Right lobe of liver (tissue), 6 donors: ENCODE results near the gene ST3GAL5. TPM values are rescaled to one million over a fixed set of nuclear protein-coding genes. Genes with fewer than 3 reads are reported as not detected.

Experiments used
- ATAC-seq, 4 donors: fragments of 200-7000 bp; cut with Tn5 transposase; one replicate each; pipeline ENCODE4 v1.9.1; 2020; ENCODE audit warnings: mild to moderate bottlenecking in 4 of 4, moderate library complexity in 4 of 4
- DNase-seq, 3 donors: peaks; one replicate each; pipeline ENCODE4 v3.0.0-alpha.2; 2020
- H3K27ac ChIP-seq, 3 donors: fragments of 200-600 bp; one replicate each; pipeline ENCODE4 v1.8.0; 2022
- H3K27me3 ChIP-seq, 2 donors: fragments of 200-600 bp; one replicate each; pipeline ENCODE4 v1.8.0; 2022
- H3K36me3 ChIP-seq, 4 donors: fragments of 200-600 bp; sonication (generic) in 1 of 4; one replicate each; pipeline versions ENCODE4 v1.5.1 to v1.8.0; 2017 to 2022; ENCODE audit warnings: control low read depth in 1 of 4
- H3K4me1 ChIP-seq, 4 donors: fragments of 200-600 bp; sonication (generic) in 1 of 4; one replicate each; pipeline versions ENCODE4 v1.5.1 to v1.8.0; 2017 to 2022; ENCODE audit warnings: control low read depth in 1 of 4
- H3K4me3 ChIP-seq, 3 donors: fragments of 200-600 bp; one replicate each; pipeline ENCODE4 v1.8.0; 2022
- H3K9me3 ChIP-seq, 4 donors: fragments of 200-600 bp; sonication (generic) in 1 of 4; one replicate each; pipeline versions ENCODE4 v1.5.1 to v1.8.0; 2017 to 2022; ENCODE audit warnings: control low read depth in 1 of 4
- CTCF ChIP-seq, 4 donors: fragments of 200-600 bp in 3 of 4; fragments of 450-650 bp in 1 of 4; IDR thresholded peaks; one replicate each; pipeline versions ENCODE4 v1.5.1 to v1.8.0; 2016 to 2022; ENCODE audit warnings: antibody characterized with exemption in 4 of 4, mild to moderate bottlenecking in 2 of 4
- POLR2A ChIP-seq: fragments of 450-650 bp; IDR thresholded peaks from one replicate; pipeline ENCODE4 v1.6.1; 2017; ENCODE audit warnings: antibody characterized with exemption, mild to moderate bottlenecking
- WGBS: methylation state at CpG from one replicate; pipeline ENCODE4 v1.1.6; 2018; ENCODE audit warnings: low coverage, low lambda C conversion rate; ENCODE audit not compliant: insufficient coverage; ENCODE audit errors: missing lambda C conversion rate; 5-methylcytosine and 5-hydroxymethylcytosine counted together
- intact Hi-C, 2 donors: fragments of 100-400 bp; cut with DNase I; formaldehyde crosslinking; loops; one replicate each; pipeline versions ENCODE4 v1.11.2 to v1.14.1; 2022
- total RNA-seq, 6 experiments: library from RNA; depleted of rRNA in 2 of 6; stranded (reverse); fragments of >200 nt in 2 of 6; fragmentation: NEBNext Ultra II Directional in 3 of 6; extraction: Animal tissue kit (Norgen Biotek cat#: 25700) in 3 of 6; gene quantifications; one replicate each; pipeline versions ENCODE4 v1.1.0 to v1.2.4, GENCODE V29; 2016 to 2023
- donor health status: DM: no; HTN: yes; CAD: no.
- donor health status: DM: no; HTN: no; CAD: no.
- donor health status: DM: no; HTN: no; CAD: no.
- donor health status: DM: no; HTN: yes; CAD: no.
- donor health status: DM: no; HTN: yes; CAD: no.

Gene ST3GAL5
- total RNA-seq, 6 experiments from 2014 or later: 8.6 to 22.2 (median 10.9) TPM

- Histone ChIP-seq H3K36me3 (peaks cover 0 to under 1% (median 0%) of the 10 kb centered on the region in 4 donors), H3K27me3 (no peaks in the 10 kb centered on the region), H3K4me3 (no peak overlapping the region), H3K27ac (peak overlapping the region; percentile 45 to 75 (median 50)), H3K9me3 (no peaks in the 10 kb centered on the region), H3K4me1 (peaks cover 0 to 61% (median 27%) of the 10 kb centered on the region in 4 donors)
- no peak for TF ChIP-seq POLR2A
- no peak for TF ChIP-seq CTCF (IDR thresholded peaks at IDR 0.05)
- intact Hi-C loops: no loop called here
- ATAC-seq: no peak
- WGBS: 33% methylated on average over 1 of the region's 14 CpGs
- peak in 1 of 3 donors; percentile 53 for DNase-seq
Observed at GRCh38 chr2:85794491-85795121, 94.2 kb downstream of the ST3GAL5 start.

- TF ChIP-seq POLR2A: peak; percentile 41
- no peak for TF ChIP-seq CTCF (IDR thresholded peaks at IDR 0.05)
- Histone ChIP-seq H3K4me1 (peaks cover 0 to 59% (median 25%) of the 10 kb centered on the region in 4 donors), H3K9me3 (no peaks in the 10 kb centered on the region), H3K27ac (peak overlapping the region; percentile 45 to 75 (median 50)), H3K27me3 (no peaks in the 10 kb centered on the region), H3K36me3 (peaks cover 0 to 5% (median 0%) of the 10 kb centered on the region in 4 donors), H3K4me3 (no peak overlapping the region)
- 49% methylated on average over 2 of the region's 3 CpGs for WGBS
- intact Hi-C loops: no loop called here
- DNase-seq: peak in 1 of 3 donors; percentile 10
- ATAC-seq: peak; percentile 29 to 74 (median 52)
Observed at GRCh38 chr2:85794038-85794441, 94.8 kb downstream of the ST3GAL5 start.

- DNase-seq (no peak), ATAC-seq (no peak)
- no peaks in the 10 kb centered on the region for H3K27me3 ChIP-seq
- intact Hi-C loops: no loop called here
- H3K9me3 ChIP-seq: no peaks in the 10 kb centered on the region
- no peak overlapping the region for H3K4me3 ChIP-seq
- no peak for TF ChIP-seq CTCF (IDR thresholded peaks at IDR 0.05)
- TF ChIP-seq POLR2A: no peak
- 79% methylated on average over 4 of the region's 4 CpGs for WGBS
- peaks cover 0 to 5% (median 0%) of the 10 kb centered on the region in 4 donors for H3K36me3 ChIP-seq
- H3K4me1 ChIP-seq: peaks cover 0 to 54% (median 23%) of the 10 kb centered on the region in 4 donors
- peak overlapping the region in 2 of 3 donors; percentile 32 to 75 for H3K27ac ChIP-seq
Observed at GRCh38 chr2:85793584-85793983, 95.2 kb downstream of the ST3GAL5 start.

- Histone ChIP-seq H3K27ac (peak overlapping the region in 1 of 3 donors; percentile 57), H3K36me3 (peaks cover 0 to 5% (median 0%) of the 10 kb centered on the region in 4 donors), H3K4me1 (peaks cover 0 to 54% (median 19%) of the 10 kb centered on the region in 4 donors), H3K4me3 (no peak overlapping the region), H3K9me3 (no peaks in the 10 kb centered on the region), H3K27me3 (no peaks in the 10 kb centered on the region)
- 40% methylated on average over 2 of the region's 8 CpGs for WGBS
- intact Hi-C loops: no loop called here
- DNase-seq (peak in 1 of 3 donors; percentile 45), ATAC-seq (peak in 1 of 4 donors; percentile 37)
- TF ChIP-seq CTCF (IDR thresholded peaks at IDR 0.05) (no peak), POLR2A (no peak)
Observed at GRCh38 chr2:85792783-85793441, 95.9 kb downstream of the ST3GAL5 start.
